ENCODE results near the gene SBK1.
"Not testable (repeated sequence)": the region's sequence is repeated elsewhere in the genome, so short reads cannot be mapped to it uniquely, and the experiment has no call there.

The SBK1 gene

DNA sequence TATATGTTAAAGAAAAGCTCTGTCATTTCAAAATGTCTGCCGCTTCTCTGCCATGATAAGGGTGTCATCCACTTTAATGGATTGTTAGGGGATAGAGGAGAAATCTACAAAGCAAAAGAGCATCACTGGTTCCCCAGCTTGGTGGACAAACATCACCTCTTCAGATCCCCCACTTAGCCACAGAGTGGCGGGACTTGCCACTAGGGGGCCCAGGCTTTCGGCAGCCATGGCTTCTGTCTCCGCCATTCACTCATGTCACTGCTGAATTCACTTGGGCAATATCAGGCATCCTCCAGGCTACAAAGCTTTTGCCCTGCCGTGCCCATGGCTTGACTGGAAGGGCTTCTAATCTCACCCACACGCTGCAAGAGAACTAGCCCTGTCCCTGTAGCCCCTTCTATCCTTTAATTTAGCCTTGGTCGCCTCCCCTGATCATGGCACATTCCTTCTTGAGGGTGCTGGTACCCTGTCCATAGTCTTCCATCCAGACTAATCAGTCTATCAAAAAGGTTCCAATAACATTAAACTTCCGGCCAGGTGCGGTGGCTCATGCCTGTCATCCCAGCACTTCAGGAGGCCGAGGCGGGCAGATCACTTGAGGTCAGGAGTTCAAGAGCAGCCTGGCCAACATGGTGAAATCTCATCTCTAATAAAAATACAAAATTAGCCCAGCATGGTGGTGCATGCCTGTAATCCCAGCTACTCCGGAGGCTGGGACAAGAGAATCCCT is 34.7 kb downstream of the SBK1 start:
- TF ChIP-seq, protein P1, sequence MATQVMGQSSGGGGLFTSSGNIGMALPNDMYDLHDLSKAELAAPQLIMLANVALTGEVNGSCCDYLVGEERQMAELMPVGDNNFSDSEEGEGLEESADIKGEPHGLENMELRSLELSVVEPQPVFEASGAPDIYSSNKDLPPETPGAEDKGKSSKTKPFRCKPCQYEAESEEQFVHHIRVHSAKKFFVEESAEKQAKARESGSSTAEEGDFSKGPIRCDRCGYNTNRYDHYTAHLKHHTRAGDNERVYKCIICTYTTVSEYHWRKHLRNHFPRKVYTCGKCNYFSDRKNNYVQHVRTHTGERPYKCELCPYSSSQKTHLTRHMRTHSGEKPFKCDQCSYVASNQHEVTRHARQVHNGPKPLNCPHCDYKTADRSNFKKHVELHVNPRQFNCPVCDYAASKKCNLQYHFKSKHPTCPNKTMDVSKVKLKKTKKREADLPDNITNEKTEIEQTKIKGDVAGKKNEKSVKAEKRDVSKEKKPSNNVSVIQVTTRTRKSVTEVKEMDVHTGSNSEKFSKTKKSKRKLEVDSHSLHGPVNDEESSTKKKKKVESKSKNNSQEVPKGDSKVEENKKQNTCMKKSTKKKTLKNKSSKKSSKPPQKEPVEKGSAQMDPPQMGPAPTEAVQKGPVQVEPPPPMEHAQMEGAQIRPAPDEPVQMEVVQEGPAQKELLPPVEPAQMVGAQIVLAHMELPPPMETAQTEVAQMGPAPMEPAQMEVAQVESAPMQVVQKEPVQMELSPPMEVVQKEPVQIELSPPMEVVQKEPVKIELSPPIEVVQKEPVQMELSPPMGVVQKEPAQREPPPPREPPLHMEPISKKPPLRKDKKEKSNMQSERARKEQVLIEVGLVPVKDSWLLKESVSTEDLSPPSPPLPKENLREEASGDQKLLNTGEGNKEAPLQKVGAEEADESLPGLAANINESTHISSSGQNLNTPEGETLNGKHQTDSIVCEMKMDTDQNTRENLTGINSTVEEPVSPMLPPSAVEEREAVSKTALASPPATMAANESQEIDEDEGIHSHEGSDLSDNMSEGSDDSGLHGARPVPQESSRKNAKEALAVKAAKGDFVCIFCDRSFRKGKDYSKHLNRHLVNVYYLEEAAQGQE (IDR thresholded peaks at IDR 0.05; ENCODE audit: insufficient read depth in 1 of 2, low read depth in 2 of 2, low read length in 2 of 2): no peak
- TF ChIP-seq FOXP2 (optimal IDR thresholded peaks at IDR 0.05; ENCODE audit: borderline replicate concordance, extremely low read depth, extremely low read length, insufficient read depth) (no peak), POLR2AphosphoS5 (IDR thresholded peaks at IDR 0.05; ENCODE audit: low read depth, low read length) (no peak)

DNA sequence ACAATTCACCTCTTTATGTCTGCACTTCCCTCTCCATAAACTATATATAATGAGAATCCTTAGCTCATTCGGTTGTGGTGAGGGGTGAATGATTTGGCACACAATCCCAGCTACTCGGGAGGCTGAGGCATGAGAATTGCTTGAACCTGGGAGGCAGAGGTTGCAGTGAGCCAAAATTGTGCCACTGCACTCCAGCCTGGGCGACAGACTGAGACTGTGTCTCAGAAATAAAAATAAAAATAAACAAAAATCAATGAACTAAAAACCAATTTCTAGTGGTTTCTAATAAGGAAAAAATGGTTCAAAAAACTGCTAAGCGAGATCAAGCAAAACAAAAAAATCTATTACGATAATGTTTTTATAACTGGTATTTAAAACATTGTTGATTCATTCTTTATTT is 71.1 kb downstream of the SBK1 start, which contains the start of gene NPIPB6:
Gene NPIPB6, minus strand, starts transcription at position 101 of the 400 bp plus-strand sequence. CDS start 686 bp downstream, outside the sequence.
- not testable (repeated sequence) for TF ChIP-seq TAF1, SIN3A (IDR thresholded peaks at IDR 0.05; ENCODE audit: borderline replicate concordance, insufficient read depth, low read length)
- TF ChIP-seq, protein P1 (IDR thresholded peaks at IDR 0.05; ENCODE audit: insufficient read depth in 1 of 2, low read depth in 2 of 2, low read length in 2 of 2): not testable (repeated sequence)

All from PFSK-1 (cell line).